ENCODE results near the gene SPATS2.

SPATS2 gene

DNA sequence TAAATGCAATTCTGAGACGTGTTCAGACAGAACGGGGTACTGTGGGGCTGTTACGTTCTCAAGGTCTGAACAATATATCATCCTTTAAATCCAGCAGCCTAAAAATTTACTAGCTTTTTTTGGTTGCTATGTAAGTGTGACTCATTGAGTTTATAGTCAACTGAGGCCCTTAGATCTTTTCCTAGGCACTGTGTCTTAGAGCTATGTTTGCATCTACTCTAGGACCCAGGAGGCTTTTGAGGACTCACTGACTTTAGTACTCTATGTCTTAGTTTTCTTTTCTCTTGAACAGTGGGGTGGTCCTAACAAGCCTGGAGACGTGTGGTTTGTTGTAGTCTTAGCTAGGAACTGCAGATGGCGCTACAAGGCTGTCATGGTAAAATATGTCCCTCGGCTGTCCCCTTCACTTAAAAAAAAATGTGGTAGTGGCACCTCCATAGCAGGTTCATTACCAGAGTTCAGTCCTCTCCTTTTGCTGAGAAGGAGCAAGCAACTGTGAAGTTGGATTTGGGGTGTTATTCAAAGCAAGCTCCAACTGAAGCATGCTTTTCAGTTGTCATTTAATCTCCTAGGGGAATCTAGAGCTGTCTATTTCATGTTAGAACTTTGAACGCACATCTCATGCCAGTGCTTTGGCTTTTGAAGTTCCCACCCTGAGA, 8.7 kb upstream of the SPATS2 start (continued):
- TF ChIP-seq ZNF2 (tag by site-specific recombination; IDR thresholded peaks at IDR 0.05) (peak; percentile 71; the same call in 1 of the 2 replicates), ZNF600 (tag by site-specific recombination; IDR thresholded peaks at IDR 0.05) (peak; percentile 80), ZFHX2 (tag by site-specific recombination; conservative IDR thresholded peaks at IDR 0.05) (no peak)
- TF ChIP-seq, protein P1, sequence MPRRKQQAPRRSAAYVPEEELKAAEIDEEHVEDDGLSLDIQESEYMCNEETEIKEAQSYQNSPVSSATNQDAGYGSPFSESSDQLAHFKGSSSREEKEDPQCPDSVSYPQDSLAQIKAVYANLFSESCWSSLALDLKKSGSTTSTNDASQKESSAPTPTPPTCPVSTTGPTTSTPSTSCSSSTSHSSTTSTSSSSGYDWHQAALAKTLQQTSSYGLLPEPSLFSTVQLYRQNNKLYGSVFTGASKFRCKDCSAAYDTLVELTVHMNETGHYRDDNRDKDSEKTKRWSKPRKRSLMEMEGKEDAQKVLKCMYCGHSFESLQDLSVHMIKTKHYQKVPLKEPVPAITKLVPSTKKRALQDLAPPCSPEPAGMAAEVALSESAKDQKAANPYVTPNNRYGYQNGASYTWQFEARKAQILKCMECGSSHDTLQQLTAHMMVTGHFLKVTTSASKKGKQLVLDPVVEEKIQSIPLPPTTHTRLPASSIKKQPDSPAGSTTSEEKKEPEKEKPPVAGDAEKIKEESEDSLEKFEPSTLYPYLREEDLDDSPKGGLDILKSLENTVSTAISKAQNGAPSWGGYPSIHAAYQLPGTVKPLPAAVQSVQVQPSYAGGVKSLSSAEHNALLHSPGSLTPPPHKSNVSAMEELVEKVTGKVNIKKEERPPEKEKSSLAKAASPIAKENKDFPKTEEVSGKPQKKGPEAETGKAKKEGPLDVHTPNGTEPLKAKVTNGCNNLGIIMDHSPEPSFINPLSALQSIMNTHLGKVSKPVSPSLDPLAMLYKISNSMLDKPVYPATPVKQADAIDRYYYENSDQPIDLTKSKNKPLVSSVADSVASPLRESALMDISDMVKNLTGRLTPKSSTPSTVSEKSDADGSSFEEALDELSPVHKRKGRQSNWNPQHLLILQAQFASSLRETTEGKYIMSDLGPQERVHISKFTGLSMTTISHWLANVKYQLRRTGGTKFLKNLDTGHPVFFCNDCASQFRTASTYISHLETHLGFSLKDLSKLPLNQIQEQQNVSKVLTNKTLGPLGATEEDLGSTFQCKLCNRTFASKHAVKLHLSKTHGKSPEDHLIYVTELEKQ (tag by site-specific recombination; IDR thresholded peaks at IDR 0.05; ENCODE audit: borderline replicate concordance) = no peak

DNA sequence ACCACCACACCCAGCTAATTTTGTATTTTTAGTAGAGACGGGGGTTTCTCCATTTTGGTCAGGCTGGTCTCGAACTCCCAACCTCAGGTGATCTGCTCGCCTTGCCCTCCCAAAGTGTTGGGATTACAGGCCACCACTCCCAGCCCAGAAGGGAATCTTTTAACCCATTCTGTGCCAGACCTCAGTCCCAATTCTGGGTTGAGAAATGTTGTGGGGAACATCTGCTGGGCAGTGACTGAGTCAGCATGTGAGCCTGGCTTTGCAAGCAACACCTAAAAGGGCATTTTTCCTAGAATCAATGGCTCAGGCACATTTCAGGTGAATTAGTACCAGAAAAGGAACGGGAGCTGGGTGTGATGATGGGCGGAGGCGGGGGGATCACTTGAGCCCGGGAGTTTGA, 7.6 kb upstream of the SPATS2 start:
- H3K27ac ChIP-seq (ENCODE audit: extremely low read depth, low read depth, low read length) = no peak overlapping the region
- no peak for TF ChIP-seq ZNF416 (tag by site-specific recombination; IDR thresholded peaks at IDR 0.05)
- TF ChIP-seq, protein P2, sequence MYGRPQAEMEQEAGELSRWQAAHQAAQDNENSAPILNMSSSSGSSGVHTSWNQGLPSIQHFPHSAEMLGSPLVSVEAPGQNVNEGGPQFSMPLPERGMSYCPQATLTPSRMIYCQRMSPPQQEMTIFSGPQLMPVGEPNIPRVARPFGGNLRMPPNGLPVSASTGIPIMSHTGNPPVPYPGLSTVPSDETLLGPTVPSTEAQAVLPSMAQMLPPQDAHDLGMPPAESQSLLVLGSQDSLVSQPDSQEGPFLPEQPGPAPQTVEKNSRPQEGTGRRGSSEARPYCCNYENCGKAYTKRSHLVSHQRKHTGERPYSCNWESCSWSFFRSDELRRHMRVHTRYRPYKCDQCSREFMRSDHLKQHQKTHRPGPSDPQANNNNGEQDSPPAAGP (tag by site-specific recombination; IDR thresholded peaks at IDR 0.05) = no peak
- no peak for TF ChIP-seq GFI1B (tag by site-specific recombination; IDR thresholded peaks at IDR 0.05)
- TF ChIP-seq ZNF121 (tag by site-specific recombination; IDR thresholded peaks at IDR 0.05) = no peak
- no peak for TF ChIP-seq ZNF274 (IDR thresholded peaks at IDR 0.05; ENCODE audit: low read length)
- no peak for TF ChIP-seq ZNF274 (tag by site-specific recombination; IDR thresholded peaks at IDR 0.05; ENCODE audit: borderline replicate concordance)
- TF ChIP-seq ZNF423 (tag by site-specific recombination; IDR thresholded peaks at IDR 0.05) = no peak
- no peaks in the 10 kb centered on the region for H3K36me3 ChIP-seq (ENCODE audit: control insufficient read depth in 2 of 2, insufficient read depth in 1 of 2, low read length in 2 of 2)
- H3K4me1 ChIP-seq (ENCODE audit: control insufficient read depth, insufficient read depth, low read length) = no peaks in the 10 kb centered on the region
- no peaks in the 10 kb centered on the region for H3K9me3 ChIP-seq (ENCODE audit: control insufficient read depth, insufficient read depth, low read depth, low read length)
- CTCF ChIA-PET = interaction anchor here (0.9 to 11.9 kb wide), 21 partner anchors 7 to 297 kb away, joined by 3 to 517 read pairs (median 22); partner anchors contain the start of genes C1QL4, DNAJC22, PRPH and SPATS2
- H3K4me3 ChIP-seq (ENCODE audit: low read depth, low read length) = no peak overlapping the region
- POLR2A ChIA-PET = interaction anchor here (1.8 kb wide), 1 partner anchor 224 kb away, joined by 4 read pairs; no protein-coding TSS in a partner anchor

DNA sequence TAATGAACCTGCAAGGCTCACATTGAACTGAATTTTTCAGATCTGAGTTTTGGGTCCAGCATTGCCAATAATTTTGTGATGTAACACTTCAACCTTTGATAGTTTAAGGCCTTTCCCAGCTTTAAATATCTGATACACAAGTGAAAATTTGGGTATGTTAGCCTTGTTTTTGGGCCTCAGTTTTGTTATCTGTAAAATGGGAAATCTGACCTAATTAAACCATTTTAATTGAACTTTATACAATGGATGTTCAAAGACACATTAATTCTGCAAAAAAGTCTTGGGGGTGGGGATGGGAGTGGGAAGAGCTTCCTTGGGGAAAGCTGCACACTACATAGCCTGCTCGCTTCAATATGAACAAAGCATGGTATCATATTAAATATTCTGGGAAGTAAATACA, 5.2 kb upstream of the SPATS2 start:
- TF ChIP-seq ZNF701 (tag by site-specific recombination; IDR thresholded peaks at IDR 0.05) (no peak), ZNF169 (tag by site-specific recombination; IDR thresholded peaks at IDR 0.05) (no peak)
- H3K4me3 ChIP-seq (ENCODE audit: low read depth, low read length) = no peak overlapping the region
- H3K9me3 ChIP-seq (ENCODE audit: control insufficient read depth, insufficient read depth, low read depth, low read length) = no peaks in the 10 kb centered on the region
- H3K4me1 ChIP-seq (ENCODE audit: control insufficient read depth, insufficient read depth, low read length) = peaks cover 2% of the 10 kb centered on the region; the same call in 1 of the 2 replicates
- ChIA-PET POLR2A (interaction anchor here (0.6 kb wide), 1 partner anchor 437 kb away, joined by 3 read pairs; no protein-coding TSS in a partner anchor), CTCF (interaction anchor here (0.8 to 11.9 kb wide), 11 partner anchors 9 to 232 kb away, joined by 3 to 517 read pairs (median 6); partner anchors contain the start of gene PRPH)
- H3K36me3 ChIP-seq (ENCODE audit: control insufficient read depth in 2 of 2, insufficient read depth in 1 of 2, low read length in 2 of 2) = no peaks in the 10 kb centered on the region
- H3K27ac ChIP-seq (ENCODE audit: extremely low read depth, low read depth, low read length) = no peak overlapping the region

DNA sequence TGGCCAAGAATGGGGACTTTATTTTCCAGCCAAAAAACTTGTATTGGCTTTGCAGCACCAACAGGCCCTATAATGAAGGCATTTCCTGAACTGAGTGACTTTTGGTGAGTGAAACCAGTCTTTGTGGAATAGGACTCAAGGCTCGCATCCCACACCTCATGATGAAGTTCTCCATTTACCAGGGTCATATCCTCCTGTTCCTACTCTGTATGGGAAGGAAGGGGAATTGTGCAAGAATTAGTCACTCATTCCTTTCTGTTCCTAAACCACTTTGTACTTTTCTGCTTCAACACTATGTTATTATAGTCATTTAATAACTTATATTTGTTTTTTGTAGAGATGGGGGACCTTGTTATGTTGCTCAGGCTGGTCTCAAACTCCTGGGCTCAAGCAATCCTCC, 2.3 kb upstream of the SPATS2 start:
- Histone ChIP-seq H3K4me3 (ENCODE audit: low read depth, low read length) (no peak overlapping the region), H3K36me3 (ENCODE audit: control insufficient read depth in 2 of 2, insufficient read depth in 1 of 2, low read length in 2 of 2) (no peaks in the 10 kb centered on the region), H3K4me1 (ENCODE audit: control insufficient read depth, insufficient read depth, low read length) (peaks cover 9% of the 10 kb centered on the region), H3K27ac (ENCODE audit: extremely low read depth, low read depth, low read length) (no peak overlapping the region), H3K9me3 (ENCODE audit: control insufficient read depth, insufficient read depth, low read depth, low read length) (no peaks in the 10 kb centered on the region)
- TF ChIP-seq ZNF24 (tag by site-specific recombination; IDR thresholded peaks at IDR 0.05) (0 out of 2 replicates have a peak, but pooled peaks have one; percentile 1), ZNF112 (tag by site-specific recombination; IDR thresholded peaks at IDR 0.05) (no peak)
- POLR2A ChIA-PET = interaction anchor here (1.0 to 2.7 kb wide), 3 partner anchors 18 to 152 kb away, joined by 4 to 24 read pairs (median 24); partner anchors contain the start of genes DNAJC22 and TROAP
- CTCF ChIA-PET = interaction anchor here (0.6 to 11.9 kb wide), 8 partner anchors 7 to 215 kb away, joined by 3 to 517 read pairs (median 8); partner anchors contain the start of gene DNAJC22
